ENCODE data around the gene POLR1D. TPM values are rescaled to one million over a fixed set of nuclear protein-coding genes. Genes with fewer than 3 reads are reported as not detected.

Gene POLR1D
- total RNA-seq, 2 donors from 2014 or later: 114 to 183 TPM

DNA sequence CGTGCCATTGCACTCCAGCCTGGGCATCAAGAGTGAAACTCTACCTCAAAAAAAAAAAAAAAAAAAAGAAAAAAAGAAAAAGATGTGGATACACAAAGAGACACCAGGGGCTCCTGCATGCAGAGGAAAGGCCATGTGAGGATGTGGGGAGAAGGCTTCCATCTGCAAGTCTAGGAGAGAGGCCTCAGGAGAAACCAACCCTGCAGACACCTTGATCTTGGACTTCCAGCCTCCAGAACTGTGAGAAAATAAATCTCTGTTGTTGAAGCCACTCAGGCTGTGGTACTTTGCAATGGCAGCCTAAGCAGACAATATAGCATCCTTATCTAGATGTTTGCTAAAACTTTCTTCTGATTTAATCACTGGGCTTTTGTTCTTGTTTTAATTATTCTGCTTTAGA, 50.3 kb downstream of the POLR1D start:
- Histone ChIP-seq H3K4me1 (replicated peaks) (no peaks in the 10 kb centered on the region), H3K9me3 (no peaks in the 10 kb centered on the region), H3K4me3 (no peak overlapping the region), H3K27me3 (replicated peaks; ENCODE audit: insufficient read depth) (no peaks in the 10 kb centered on the region), H3K27ac (no peak overlapping the region), H3K36me3 (no peaks in the 10 kb centered on the region)
- intact Hi-C loops (cut with DNase I): no loop called here
- WGBS: 70% methylated on average over 1 of the region's 1 CpG
- no peak for TF ChIP-seq POLR2AphosphoS5 (IDR thresholded peaks at IDR 0.05)
- TF ChIP-seq, protein P1, sequence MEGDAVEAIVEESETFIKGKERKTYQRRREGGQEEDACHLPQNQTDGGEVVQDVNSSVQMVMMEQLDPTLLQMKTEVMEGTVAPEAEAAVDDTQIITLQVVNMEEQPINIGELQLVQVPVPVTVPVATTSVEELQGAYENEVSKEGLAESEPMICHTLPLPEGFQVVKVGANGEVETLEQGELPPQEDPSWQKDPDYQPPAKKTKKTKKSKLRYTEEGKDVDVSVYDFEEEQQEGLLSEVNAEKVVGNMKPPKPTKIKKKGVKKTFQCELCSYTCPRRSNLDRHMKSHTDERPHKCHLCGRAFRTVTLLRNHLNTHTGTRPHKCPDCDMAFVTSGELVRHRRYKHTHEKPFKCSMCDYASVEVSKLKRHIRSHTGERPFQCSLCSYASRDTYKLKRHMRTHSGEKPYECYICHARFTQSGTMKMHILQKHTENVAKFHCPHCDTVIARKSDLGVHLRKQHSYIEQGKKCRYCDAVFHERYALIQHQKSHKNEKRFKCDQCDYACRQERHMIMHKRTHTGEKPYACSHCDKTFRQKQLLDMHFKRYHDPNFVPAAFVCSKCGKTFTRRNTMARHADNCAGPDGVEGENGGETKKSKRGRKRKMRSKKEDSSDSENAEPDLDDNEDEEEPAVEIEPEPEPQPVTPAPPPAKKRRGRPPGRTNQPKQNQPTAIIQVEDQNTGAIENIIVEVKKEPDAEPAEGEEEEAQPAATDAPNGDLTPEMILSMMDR (IDR thresholded peaks at IDR 0.05): no peak
- TF ChIP-seq POLR2A (IDR thresholded peaks at IDR 0.05): no peak
- DNase-seq (ENCODE audit: low spot score): no peak

Other genes starting within 250 kb of the POLR1D start
- 100 to 1,000 TPM in 1 of 2 donors, 10 to 100 TPM in 1; 95.0 to 142 TPM for gene GTF3A, start 197.3 kb upstream of the POLR1D start, total RNA-seq
- gene MTIF3, start 171.3 kb upstream of the POLR1D start, total RNA-seq: 10 to 100 TPM; 44.8 to 52.3 TPM
- 10 to 100 TPM; 26.3 to 34.1 TPM for gene LNX2, start 1.4 kb upstream of the POLR1D start, total RNA-seq
- gene GSX1, start 170.6 kb downstream of the POLR1D start, total RNA-seq: not detected

All from prostate gland (tissue), 2 donors.